Heart right ventricle (tissue), 16 donors: Measurements from ENCODE around the gene PLEKHN1. TPM values are rescaled to one million over a fixed set of nuclear protein-coding genes. Genes with fewer than 3 reads are reported as not detected.
"Not testable (repeated sequence)": the region's sequence is repeated elsewhere in the genome, so short reads cannot be mapped to it uniquely, and the experiment has no call there.

Source experiments
- ATAC-seq, 8 donors: fragments of 200-7000 bp; cut with Tn5 transposase; one replicate each; pipeline ENCODE4 v1.9.1; 2020; ENCODE audit warnings: mild to moderate bottlenecking in 8 of 8, moderate library complexity in 8 of 8, moderate number of reproducible peaks in 1 of 8
- DNase-seq, 2 donors: peaks; one replicate each; pipeline ENCODE4 v3.0.0-alpha.2; 2020
- H3K27ac ChIP-seq, 10 donors: fragments of 200-600 bp; sonication (generic) in 2 of 10; one replicate each; pipeline versions ENCODE4 v1.5.0 to v1.8.0; 2020 to 2022; ENCODE audit warnings: mild to moderate bottlenecking in 3 of 10
- H3K27me3 ChIP-seq, 7 donors: fragments of 200-600 bp; one replicate each; pipeline ENCODE4 v1.8.0; 2021 to 2022; ENCODE audit warnings: mild to moderate bottlenecking in 2 of 7
- H3K36me3 ChIP-seq, 9 donors: fragments of 200-600 bp; sonication (generic) in 1 of 9; one replicate each; pipeline versions ENCODE4 v1.5.0 to v1.8.0; 2020 to 2022; ENCODE audit warnings: mild to moderate bottlenecking in 2 of 9
- H3K4me1 ChIP-seq, 9 donors: fragments of 200-600 bp; sonication (generic) in 1 of 9; one replicate each; pipeline versions ENCODE4 v1.5.0 to v1.8.0; 2020 to 2022; ENCODE audit warnings: mild to moderate bottlenecking in 4 of 9
- H3K4me3 ChIP-seq, 10 donors: fragments of 200-600 bp; sonication (generic) in 2 of 10; one replicate each; pipeline versions ENCODE4 v1.5.0 to v1.8.0; 2020 to 2022; ENCODE audit warnings: mild to moderate bottlenecking in 7 of 10, moderate library complexity in 2 of 10
- H3K9me3 ChIP-seq, 11 donors: fragments of 200-600 bp in 10 of 11; sonication (generic) in 2 of 11; one replicate each; pipeline versions ENCODE4 v1.5.0 to v1.8.0; 2013 to 2022; ENCODE audit warnings: mild to moderate bottlenecking in 2 of 11, control low read depth in 1 of 11, moderate library complexity in 1 of 11
- WGBS, 2 donors: extraction: QIAGEN DNeasy Blood & Tissue Kit; methylation state at CpG; one replicate each; pipeline ENCODE4 v1.1.7; 2013; ENCODE audit warnings: inconsistent platforms in 1 of 2; 5-methylcytosine and 5-hydroxymethylcytosine counted together
- intact Hi-C, 10 donors: fragments of 100-400 bp; cut with DNase I; formaldehyde crosslinking; loops; one replicate each; pipeline versions ENCODE4 v1.11.1 to v1.14.2; 2022
- polyA plus RNA-seq, 2 donors: library from polyadenylated mRNA; stranded (reverse); fragments of 200-250 nt; gene quantifications; one replicate each; pipeline ENCODE4 v1.2.3, GENCODE V29; 2013
- total RNA-seq, 10 donors: library from RNA; stranded (reverse); fragmentation: NEBNext Ultra II Directional in 3 of 10; extraction: Animal tissue kit (Norgen Biotek cat#: 25700) in 3 of 10; gene quantifications; one replicate each; pipeline versions ENCODE4 v1.2.1 to v1.2.4, GENCODE V29; 2021 to 2023
- TF ChIP-seq, protein P1 (sequence below), 9 donors: fragments of 200-600 bp; sonication (generic) in 2 of 9; IDR thresholded peaks; one replicate each; pipeline versions ENCODE4 v1.5.0 to v1.8.0; 2021 to 2022; ENCODE audit warnings: antibody characterized with exemption in 9 of 9, mild to moderate bottlenecking in 5 of 9, moderate library complexity in 1 of 9
- donor health status: Arrhythmogenic right ventricular cardiomyopathy.
- donor health status: ischemic (EF 13 %, LVEDD 7.1; RV severe dilation, severe dysfunction).
- donor health status: healthy with polysubstance abuse.
- donor health status: DM: no; HTN: yes; CAD: no.
- donor health status: DM: no; HTN: no; CAD: no.
- donor health status: ischemic (EF 25% LVEDD 6.9; RV normal size, moderate dysfunction).
- donor health status: ischemic (EF 25% LVEDD 5.7; RV mildly dilated, moderate dysfunction).
- donor health status: healthy.
- donor health status: DM: yes; HTN: yes; CAD: no.
- donor health status: Ischemic cardiomyopathy.
- donor health status: ischemic (EF 35%, LVEDD 5.7; RV mildly dilated, moderate dysfunction).
- donor health status: nonischemic (EF 11% LVEDD 7.7; RV severe dilation, severe dysfunction).
- donor health status: DM: yes; HTN: yes; CAD: no.
- donor health status: PGD.
- donor health status: ischemic (EF 29% LVEDD 5.4; RV normal size, mild dysfunction).
- donor health status: nonischemic (EF 23%, LVEDD 6.1; RV moderate dilation, normal function).

The PLEKHN1 gene
- total and polyA plus RNA-seq, 12 donors = 0.13 to 0.37 (median 0.29) TPM; not detected in 8

DNA sequence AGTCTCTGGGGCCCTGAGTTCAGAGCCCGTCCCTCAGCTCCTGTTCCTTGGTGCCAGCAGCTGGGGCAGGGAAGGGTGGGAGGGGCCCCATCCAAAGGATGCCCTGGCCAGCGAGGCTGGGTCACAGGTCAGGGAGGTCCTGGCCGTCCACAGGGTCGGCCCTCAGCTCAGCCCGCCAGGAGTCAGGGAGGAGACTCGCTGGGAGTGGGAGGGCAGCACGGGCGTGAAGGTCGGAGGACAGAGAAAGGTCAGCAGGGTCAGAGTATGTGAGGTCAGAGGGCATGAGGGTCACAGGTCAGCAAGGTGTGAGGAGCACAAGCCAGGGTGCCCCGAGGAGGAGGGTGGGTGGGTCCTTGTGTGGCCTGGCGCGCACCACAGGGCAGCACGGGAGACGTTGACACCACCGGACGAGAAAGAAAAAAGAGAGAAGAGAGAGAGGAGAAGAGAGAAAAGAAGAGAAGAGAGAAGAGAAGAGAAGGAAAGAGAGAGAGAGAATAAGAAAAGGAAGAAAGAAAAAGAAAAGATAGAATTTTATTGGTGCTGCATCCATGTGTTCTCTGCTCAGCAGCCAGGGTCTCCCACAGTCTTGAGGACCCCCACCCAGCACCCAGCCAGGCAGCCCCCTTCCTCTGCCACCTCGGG, 8.5 kb downstream of the PLEKHN1 start:
- 54 to 69% methylated on average over 17 of the region's 17 CpGs for WGBS, 2 donors
- H3K4me1 ChIP-seq = peaks cover 0 to 49% (median 7%) of the 10 kb centered on the region in 9 donors
- no peak overlapping the region for H3K4me3 ChIP-seq
- no peaks in the 10 kb centered on the region for H3K9me3 ChIP-seq
- TF ChIP-seq, protein P1, sequence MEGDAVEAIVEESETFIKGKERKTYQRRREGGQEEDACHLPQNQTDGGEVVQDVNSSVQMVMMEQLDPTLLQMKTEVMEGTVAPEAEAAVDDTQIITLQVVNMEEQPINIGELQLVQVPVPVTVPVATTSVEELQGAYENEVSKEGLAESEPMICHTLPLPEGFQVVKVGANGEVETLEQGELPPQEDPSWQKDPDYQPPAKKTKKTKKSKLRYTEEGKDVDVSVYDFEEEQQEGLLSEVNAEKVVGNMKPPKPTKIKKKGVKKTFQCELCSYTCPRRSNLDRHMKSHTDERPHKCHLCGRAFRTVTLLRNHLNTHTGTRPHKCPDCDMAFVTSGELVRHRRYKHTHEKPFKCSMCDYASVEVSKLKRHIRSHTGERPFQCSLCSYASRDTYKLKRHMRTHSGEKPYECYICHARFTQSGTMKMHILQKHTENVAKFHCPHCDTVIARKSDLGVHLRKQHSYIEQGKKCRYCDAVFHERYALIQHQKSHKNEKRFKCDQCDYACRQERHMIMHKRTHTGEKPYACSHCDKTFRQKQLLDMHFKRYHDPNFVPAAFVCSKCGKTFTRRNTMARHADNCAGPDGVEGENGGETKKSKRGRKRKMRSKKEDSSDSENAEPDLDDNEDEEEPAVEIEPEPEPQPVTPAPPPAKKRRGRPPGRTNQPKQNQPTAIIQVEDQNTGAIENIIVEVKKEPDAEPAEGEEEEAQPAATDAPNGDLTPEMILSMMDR (IDR thresholded peaks at IDR 0.05) = no peak
- no peak for ATAC-seq
- peak overlapping the region in 1 of 10 donors; percentile 26 for H3K27ac ChIP-seq
- DNase-seq = peak in 1 of 2 donors; percentile 23
- H3K36me3 ChIP-seq = peaks cover 0 to 4% (median 0%) of the 10 kb centered on the region in 9 donors
- peaks cover 14 to 67% (median 58%) of the 10 kb centered on the region in 7 donors for H3K27me3 ChIP-seq
- intact Hi-C loops = no loop called here

- peak in 1 of 2 donors; percentile 29 for DNase-seq
- Histone ChIP-seq H3K4me3 (no peak overlapping the region), H3K36me3 (peaks cover 0 to 4% (median 0%) of the 10 kb centered on the region in 9 donors), H3K4me1 (peaks cover 0 to 52% (median 7%) of the 10 kb centered on the region in 9 donors), H3K27me3 (peaks cover 13 to 63% (median 55%) of the 10 kb centered on the region in 7 donors), H3K27ac (peak overlapping the region in 1 of 10 donors; percentile 26), H3K9me3 (no peaks in the 10 kb centered on the region)
- intact Hi-C loops = no loop called here
- 71 to 80% methylated on average over 9 of the region's 9 CpGs for WGBS, 2 donors
- ATAC-seq = no peak
- TF ChIP-seq, protein P1 (IDR thresholded peaks at IDR 0.05) = no peak
Observed at GRCh38 chr1:975365-975764, 9.1 kb downstream of the PLEKHN1 start.

- H3K4me1 ChIP-seq = peaks cover 0 to 55% (median 7%) of the 10 kb centered on the region in 9 donors
- peak overlapping the region in 5 of 10 donors; percentile 44 to 69 (median 63) for H3K27ac ChIP-seq
- ATAC-seq (peak in 3 of 8 donors; percentile 0 to 9 (median 0)), DNase-seq (peak in 1 of 2 donors; percentile 61)
- 7 to 10% methylated on average over 39 to 40 of the region's 40 CpGs for WGBS, 2 donors
- peaks cover 0 to 4% (median 0%) of the 10 kb centered on the region in 9 donors for H3K36me3 ChIP-seq
- no peaks in the 10 kb centered on the region for H3K9me3 ChIP-seq
- TF ChIP-seq, protein P1 (IDR thresholded peaks at IDR 0.05) = peak in 8 of 9 donors; percentile 23 to 57 (median 40)
- peak overlapping the region in 7 of 10 donors; percentile 2 to 39 (median 32) for H3K4me3 ChIP-seq
- intact Hi-C loops = no loop called here
- H3K27me3 ChIP-seq = peaks cover 6 to 56% (median 48%) of the 10 kb centered on the region in 7 donors
Observed at GRCh38 chr1:975896-976683, 9.8 kb downstream of the PLEKHN1 start.

DNA sequence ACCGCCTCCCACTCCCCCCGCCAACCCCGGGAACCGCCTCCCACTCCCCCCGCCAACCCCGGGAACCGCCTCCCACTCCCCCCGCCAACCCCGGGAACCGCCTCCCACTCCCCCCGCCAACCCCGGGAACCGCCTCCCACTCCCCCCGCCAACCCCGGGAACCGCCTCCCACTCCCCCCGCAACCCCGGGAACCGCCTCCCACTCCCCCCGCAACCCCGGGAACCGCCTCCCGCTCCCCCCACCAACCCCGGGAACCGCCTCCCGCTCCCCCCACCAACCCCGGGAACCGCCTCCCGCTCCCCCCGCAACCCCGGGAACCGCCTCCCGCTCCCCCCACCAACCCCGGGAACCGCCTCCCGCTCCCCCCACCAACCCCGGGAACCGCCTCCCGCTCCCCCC, 10.5 kb downstream of the PLEKHN1 start:
- intact Hi-C loops, H3K27ac ChIP-seq, H3K9me3 ChIP-seq, H3K4me3 ChIP-seq, ATAC-seq, H3K36me3 ChIP-seq: not testable (repeated sequence)
- H3K27me3 ChIP-seq = peaks cover 0 to 51% (median 41%) of the 10 kb centered on the region in 7 donors
- WGBS, 2 donors = 62 to 80% methylated on average over 9 to 16 of the region's 39 CpGs
- peak in 1 of 2 donors; percentile 30 for DNase-seq
- H3K4me1 ChIP-seq = peaks cover 0 to 60% (median 7%) of the 10 kb centered on the region in 9 donors
